ENCODE results near the gene TEK. TPM values are rescaled to one million over a fixed set of nuclear protein-coding genes. Genes with fewer than 3 reads are reported as not detected.

Gene TEK
- total and polyA plus RNA-seq, 2 experiments from 2014 or later, result 2.0 to 5.6 TPM

- H4K20me1 ChIP-seq (ENCODE audit: insufficient read depth, poor library complexity, severe bottlenecking), result no peaks in the 10 kb centered on the region
- H2AFZ ChIP-seq, result no peak overlapping the region
- no peaks in the 10 kb centered on the region for H3K27me3 ChIP-seq
- TF ChIP-seq EZH2 (IDR thresholded peaks at IDR 0.05; ENCODE audit: borderline replicate concordance), result no peak
- no peak for TF ChIP-seq CTCF (IDR thresholded peaks at IDR 0.05; ENCODE audit: poor library complexity)
- no peak for TF ChIP-seq EZH2phosphoT487 (IDR thresholded peaks at IDR 0.05; ENCODE audit: low read depth, severe bottlenecking, unreplicated experiment)
- no peaks in the 10 kb centered on the region for H3K4me1 ChIP-seq (ENCODE audit: insufficient read depth)
- no peaks in the 10 kb centered on the region for H3K9me2 ChIP-seq (replicated peaks; ENCODE audit: insufficient read depth)
- no peak overlapping the region for H3K4me3 ChIP-seq
- no peaks in the 10 kb centered on the region for H3K36me3 ChIP-seq (replicated peaks; ENCODE audit: insufficient read depth, low read depth)
- no peak for DNase-seq (ENCODE audit: low spot score)
- WGBS (ENCODE audit: low lambda C conversion rate, missing lambda C conversion rate), result 59% methylated on average over 3 of the region's 3 CpGs
- no peaks in the 10 kb centered on the region for H3K9me3 ChIP-seq (ENCODE audit: low read depth)
- no peaks in the 10 kb centered on the region for H3K79me2 ChIP-seq
- no peak overlapping the region for H3K27ac ChIP-seq
- no peak overlapping the region for H3K4me2 ChIP-seq
These were observed 14.3 kb upstream of the TEK start for GRCh38 chr9:27094640-27095298.

DNA sequence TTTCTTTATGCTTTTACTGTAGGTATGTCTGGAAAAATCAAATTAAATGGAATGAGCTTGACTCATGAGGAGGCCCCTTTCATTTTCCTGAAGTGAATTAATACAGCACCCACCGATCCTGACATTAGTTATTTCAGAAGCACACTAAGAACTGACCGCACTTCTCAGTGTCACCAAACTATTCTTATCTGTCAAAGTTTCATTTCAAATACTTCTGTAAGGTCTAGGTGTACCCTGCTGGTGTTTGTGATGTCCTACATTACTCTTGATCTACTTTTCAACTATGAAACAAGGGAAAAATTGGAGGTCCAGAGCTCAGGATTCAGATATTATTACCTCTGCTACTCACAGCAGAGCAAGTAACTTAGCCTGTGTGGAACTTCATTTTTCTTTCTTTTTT lies 1.8 kb upstream of the TEK start:
- no peaks in the 10 kb centered on the region for H3K36me3 ChIP-seq (replicated peaks; ENCODE audit: insufficient read depth, low read depth)
- TF ChIP-seq CTCF (IDR thresholded peaks at IDR 0.05; ENCODE audit: poor library complexity) (no peak), EZH2phosphoT487 (IDR thresholded peaks at IDR 0.05; ENCODE audit: low read depth, severe bottlenecking, unreplicated experiment) (no peak), EZH2 (IDR thresholded peaks at IDR 0.05; ENCODE audit: borderline replicate concordance) (no peak)
- H3K9me2 ChIP-seq (replicated peaks; ENCODE audit: insufficient read depth), result no peaks in the 10 kb centered on the region

DNA sequence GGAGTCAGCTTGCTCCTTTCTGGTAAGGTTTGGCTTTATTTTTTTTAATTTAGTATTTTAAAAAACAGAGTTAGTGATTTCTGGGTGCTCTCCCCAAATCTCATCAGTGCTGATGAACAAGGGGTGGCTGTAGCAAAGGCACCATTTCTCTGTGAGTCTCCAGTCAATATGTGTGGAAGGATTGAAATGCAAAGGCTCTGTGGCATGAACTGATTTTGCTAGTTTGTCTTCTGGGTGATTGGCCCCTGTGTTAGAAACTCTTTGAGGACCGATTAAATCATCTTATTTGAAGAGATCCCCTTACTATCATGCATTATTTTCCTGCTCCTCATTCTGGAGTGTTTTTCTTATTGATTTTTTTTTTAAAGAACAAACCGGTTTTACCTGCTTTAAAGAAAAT lies 596 bp downstream of the TEK start:
- no peaks in the 10 kb centered on the region for H4K20me1 ChIP-seq (ENCODE audit: insufficient read depth, poor library complexity, severe bottlenecking)
- H3K36me3 ChIP-seq (replicated peaks; ENCODE audit: insufficient read depth, low read depth), result no peaks in the 10 kb centered on the region
- no peak for DNase-seq (ENCODE audit: low spot score)
- H3K79me2 ChIP-seq, result no peaks in the 10 kb centered on the region
- no peaks in the 10 kb centered on the region for H3K9me3 ChIP-seq (ENCODE audit: low read depth)
- 73% methylated on average over 2 of the region's 2 CpGs for WGBS (ENCODE audit: low lambda C conversion rate, missing lambda C conversion rate)
- peak overlapping the region; percentile 49 for H2AFZ ChIP-seq
- no peak overlapping the region for H3K27ac ChIP-seq
- H3K4me3 ChIP-seq, result no peak overlapping the region
- H3K4me2 ChIP-seq, result peak overlapping the region; percentile 65
- H3K4me1 ChIP-seq (ENCODE audit: insufficient read depth), result peaks cover 7% of the 10 kb centered on the region
- TF ChIP-seq CTCF (IDR thresholded peaks at IDR 0.05; ENCODE audit: poor library complexity) (no peak), EZH2phosphoT487 (IDR thresholded peaks at IDR 0.05; ENCODE audit: low read depth, severe bottlenecking, unreplicated experiment) (no peak), EZH2 (IDR thresholded peaks at IDR 0.05; ENCODE audit: borderline replicate concordance) (no peak)
- no peaks in the 10 kb centered on the region for H3K27me3 ChIP-seq
- H3K9me2 ChIP-seq (replicated peaks; ENCODE audit: insufficient read depth), result no peaks in the 10 kb centered on the region

More for the DNA sequence above, 1.8 kb upstream of the TEK start:
- H3K4me3 ChIP-seq, result no peak overlapping the region
- no peaks in the 10 kb centered on the region for H4K20me1 ChIP-seq (ENCODE audit: insufficient read depth, poor library complexity, severe bottlenecking)
- no peak for DNase-seq (ENCODE audit: low spot score)
- no peaks in the 10 kb centered on the region for H3K27me3 ChIP-seq
- H3K9me3 ChIP-seq (ENCODE audit: low read depth), result no peaks in the 10 kb centered on the region
- H2AFZ ChIP-seq, result no peak overlapping the region
- H3K4me1 ChIP-seq (ENCODE audit: insufficient read depth), result peaks cover 7% of the 10 kb centered on the region
- 98% methylated on average over 2 of the region's 2 CpGs for WGBS (ENCODE audit: low lambda C conversion rate, missing lambda C conversion rate)
- H3K79me2 ChIP-seq, result no peaks in the 10 kb centered on the region
- H3K4me2 ChIP-seq, result no peak overlapping the region
- no peak overlapping the region for H3K27ac ChIP-seq
